ENCODE measurements around the gene KIF26B.

The KIF26B gene

GRCh38 chr1:245173446-245174211, 18.8 kb downstream of the KIF26B start:
- H3K4me1 Mint-ChIP-seq (ENCODE audit: low read depth), result no peaks in the 10 kb centered on the region
- no peaks in the 10 kb centered on the region for H3K36me3 Mint-ChIP-seq

GRCh38 chr1:245177071-245177900, 22.5 kb downstream of the KIF26B start:
- no peaks in the 10 kb centered on the region for H3K9me3 Mint-ChIP-seq (ENCODE audit: low read depth)
- no peak overlapping the region for H3K27ac Mint-ChIP-seq
- no peaks in the 10 kb centered on the region for H3K4me1 Mint-ChIP-seq (ENCODE audit: low read depth)
- no peaks in the 10 kb centered on the region for H3K36me3 Mint-ChIP-seq
- H3K27me3 Mint-ChIP-seq, result peaks cover 2% of the 10 kb centered on the region
- no peak overlapping the region for H3K4me3 Mint-ChIP-seq

More at GRCh38 chr1:245173446-245174211, 18.8 kb downstream of the KIF26B start:
- Mint-ChIP-seq H3K27me3 (peaks cover 9% of the 10 kb centered on the region), H3K27ac (no peak overlapping the region), H3K9me3 (ENCODE audit: low read depth) (no peaks in the 10 kb centered on the region), H3K4me3 (no peak overlapping the region)

- Mint-ChIP-seq H3K9me3 (ENCODE audit: low read depth) (no peaks in the 10 kb centered on the region), H3K4me3 (no peak overlapping the region), H3K4me1 (ENCODE audit: low read depth) (no peaks in the 10 kb centered on the region), H3K36me3 (no peaks in the 10 kb centered on the region), H3K27me3 (no peaks in the 10 kb centered on the region), H3K27ac (no peak overlapping the region)
Observed at GRCh38 chr1:245179706-245180105, 24.9 kb downstream of the KIF26B start.

GRCh38 chr1:245180496-245181157, 25.8 kb downstream of the KIF26B start:
- Mint-ChIP-seq H3K4me1 (ENCODE audit: low read depth) (no peaks in the 10 kb centered on the region), H3K4me3 (no peak overlapping the region)

GRCh38 chr1:245181158-245181517, 26.4 kb downstream of the KIF26B start:
- Mint-ChIP-seq H3K9me3 (ENCODE audit: low read depth) (no peaks in the 10 kb centered on the region), H3K27me3 (no peaks in the 10 kb centered on the region), H3K4me3 (no peak overlapping the region), H3K36me3 (no peaks in the 10 kb centered on the region), H3K27ac (no peak overlapping the region), H3K4me1 (ENCODE audit: low read depth) (no peaks in the 10 kb centered on the region)

More at GRCh38 chr1:245180496-245181157, 25.8 kb downstream of the KIF26B start:
- H3K9me3 Mint-ChIP-seq (ENCODE audit: low read depth), result no peaks in the 10 kb centered on the region
- H3K27ac Mint-ChIP-seq, result no peak overlapping the region
- no peaks in the 10 kb centered on the region for H3K36me3 Mint-ChIP-seq
- H3K27me3 Mint-ChIP-seq, result no peaks in the 10 kb centered on the region

- H3K4me1 Mint-ChIP-seq (ENCODE audit: low read depth), result no peaks in the 10 kb centered on the region
- H3K27ac Mint-ChIP-seq, result no peak overlapping the region
Observed at GRCh38 chr1:245182028-245182427, 27.2 kb downstream of the KIF26B start.

GRCh38 chr1:245183429-245183828, 28.6 kb downstream of the KIF26B start:
- Mint-ChIP-seq H3K4me1 (ENCODE audit: low read depth) (no peaks in the 10 kb centered on the region), H3K27ac (no peak overlapping the region), H3K4me3 (no peak overlapping the region), H3K36me3 (no peaks in the 10 kb centered on the region), H3K9me3 (ENCODE audit: low read depth) (no peaks in the 10 kb centered on the region), H3K27me3 (peaks cover 3% of the 10 kb centered on the region)

More at GRCh38 chr1:245182028-245182427, 27.2 kb downstream of the KIF26B start:
- Mint-ChIP-seq H3K4me3 (no peak overlapping the region), H3K9me3 (ENCODE audit: low read depth) (no peaks in the 10 kb centered on the region), H3K27me3 (no peaks in the 10 kb centered on the region), H3K36me3 (no peaks in the 10 kb centered on the region)

- Mint-ChIP-seq H3K4me1 (ENCODE audit: low read depth) (no peaks in the 10 kb centered on the region), H3K4me3 (no peak overlapping the region), H3K27ac (no peak overlapping the region), H3K9me3 (ENCODE audit: low read depth) (no peaks in the 10 kb centered on the region), H3K27me3 (peaks cover 3% of the 10 kb centered on the region), H3K36me3 (no peaks in the 10 kb centered on the region)
Observed at GRCh38 chr1:245184779-245185178, 30.0 kb downstream of the KIF26B start.

GRCh38 chr1:245188403-245188802, 33.6 kb downstream of the KIF26B start:
- no peak overlapping the region for H3K4me3 Mint-ChIP-seq
- H3K36me3 Mint-ChIP-seq, result no peaks in the 10 kb centered on the region
- H3K4me1 Mint-ChIP-seq (ENCODE audit: low read depth), result no peaks in the 10 kb centered on the region
- H3K27ac Mint-ChIP-seq, result no peak overlapping the region
- H3K9me3 Mint-ChIP-seq (ENCODE audit: low read depth), result no peaks in the 10 kb centered on the region
- peaks cover 3% of the 10 kb centered on the region for H3K27me3 Mint-ChIP-seq

- H3K27me3 Mint-ChIP-seq, result peaks cover 8% of the 10 kb centered on the region
- H3K36me3 Mint-ChIP-seq, result no peaks in the 10 kb centered on the region
- H3K4me1 Mint-ChIP-seq (ENCODE audit: low read depth), result no peaks in the 10 kb centered on the region
- H3K27ac Mint-ChIP-seq, result no peak overlapping the region
- H3K4me3 Mint-ChIP-seq, result no peak overlapping the region
- H3K9me3 Mint-ChIP-seq (ENCODE audit: low read depth), result no peaks in the 10 kb centered on the region
Observed at GRCh38 chr1:245195398-245195797, 40.6 kb downstream of the KIF26B start.

GRCh38 chr1:245197121-245197520, 42.3 kb downstream of the KIF26B start:
- Mint-ChIP-seq H3K9me3 (ENCODE audit: low read depth) (no peaks in the 10 kb centered on the region), H3K4me1 (ENCODE audit: low read depth) (peaks cover 7% of the 10 kb centered on the region), H3K27me3 (peaks cover 9% of the 10 kb centered on the region), H3K36me3 (no peaks in the 10 kb centered on the region), H3K4me3 (no peak overlapping the region), H3K27ac (no peak overlapping the region)

GRCh38 chr1:245197911-245198379, 43.2 kb downstream of the KIF26B start:
- Mint-ChIP-seq H3K27me3 (peaks cover 10% of the 10 kb centered on the region), H3K9me3 (ENCODE audit: low read depth) (no peaks in the 10 kb centered on the region), H3K4me1 (ENCODE audit: low read depth) (peaks cover 7% of the 10 kb centered on the region), H3K36me3 (no peaks in the 10 kb centered on the region), H3K27ac (no peak overlapping the region), H3K4me3 (no peak overlapping the region)

GRCh38 chr1:245198748-245199516, 44.1 kb downstream of the KIF26B start:
- Mint-ChIP-seq H3K36me3 (no peaks in the 10 kb centered on the region), H3K27ac (no peak overlapping the region), H3K4me3 (no peak overlapping the region), H3K27me3 (peaks cover 10% of the 10 kb centered on the region), H3K4me1 (ENCODE audit: low read depth) (peaks cover 7% of the 10 kb centered on the region), H3K9me3 (ENCODE audit: low read depth) (no peaks in the 10 kb centered on the region)

GRCh38 chr1:245200146-245200545, 45.4 kb downstream of the KIF26B start:
- Mint-ChIP-seq H3K27ac (no peak overlapping the region), H3K27me3 (peaks cover 10% of the 10 kb centered on the region), H3K36me3 (no peaks in the 10 kb centered on the region), H3K9me3 (ENCODE audit: low read depth) (no peaks in the 10 kb centered on the region), H3K4me3 (no peak overlapping the region), H3K4me1 (ENCODE audit: low read depth) (peaks cover 7% of the 10 kb centered on the region)
